Osteocyte (in vitro differentiated cells): Measurements from ENCODE around the gene ROM1. TPM values are rescaled to one million over a fixed set of nuclear protein-coding genes. Genes with fewer than 3 reads are reported as not detected.
"Not testable (repeated sequence)": the region's sequence is repeated elsewhere in the genome, so short reads cannot be mapped to it uniquely, and the experiment has no call there.

ENCODE experiments used
- DNase-seq: peaks from one replicate; pipeline ENCODE4 v3.0.0; 2021; ENCODE audit warnings: mixed read lengths; ENCODE audit not compliant: unreplicated experiment; ENCODE audit errors: extremely low spot score
- H3K27ac Mint-ChIP-seq: one replicate; pipeline ENCODE4 v1.8.0; 2021; ENCODE audit warnings: mild to moderate bottlenecking, mixed read lengths; ENCODE audit not compliant: unreplicated experiment
- H3K27me3 Mint-ChIP-seq: one replicate; pipeline ENCODE4 v1.8.0; 2021; ENCODE audit warnings: mixed read lengths; ENCODE audit not compliant: unreplicated experiment
- H3K36me3 Mint-ChIP-seq: one replicate; pipeline ENCODE4 v1.8.0; 2021; ENCODE audit warnings: mixed read lengths; ENCODE audit not compliant: unreplicated experiment
- H3K4me1 Mint-ChIP-seq: one replicate; pipeline ENCODE4 v1.8.0; 2021; ENCODE audit warnings: mixed read lengths; ENCODE audit not compliant: unreplicated experiment
- H3K4me3 Mint-ChIP-seq: one replicate; pipeline ENCODE4 v1.8.0; 2021; ENCODE audit warnings: mild to moderate bottlenecking, moderate library complexity, mixed read lengths; ENCODE audit not compliant: unreplicated experiment
- H3K9me3 Mint-ChIP-seq: one replicate; pipeline ENCODE4 v1.8.0; 2021; ENCODE audit warnings: mixed read lengths; ENCODE audit not compliant: unreplicated experiment
- CTCF ChIP-seq: fragments of 200-600 bp; sonication (generic); IDR thresholded peaks from 2 replicates; pipeline ENCODE4 v1.5.0; 2021; ENCODE audit warnings: antibody characterized with exemption, mild to moderate bottlenecking, moderate library complexity
- total RNA-seq: library from RNA; stranded (reverse); gene quantifications from 2 replicates; pipeline ENCODE4 v1.2.1, GENCODE V29; 2021

ROM1 gene
- total RNA-seq, 1 donor from 2014 or later: 4.4 TPM

DNA sequence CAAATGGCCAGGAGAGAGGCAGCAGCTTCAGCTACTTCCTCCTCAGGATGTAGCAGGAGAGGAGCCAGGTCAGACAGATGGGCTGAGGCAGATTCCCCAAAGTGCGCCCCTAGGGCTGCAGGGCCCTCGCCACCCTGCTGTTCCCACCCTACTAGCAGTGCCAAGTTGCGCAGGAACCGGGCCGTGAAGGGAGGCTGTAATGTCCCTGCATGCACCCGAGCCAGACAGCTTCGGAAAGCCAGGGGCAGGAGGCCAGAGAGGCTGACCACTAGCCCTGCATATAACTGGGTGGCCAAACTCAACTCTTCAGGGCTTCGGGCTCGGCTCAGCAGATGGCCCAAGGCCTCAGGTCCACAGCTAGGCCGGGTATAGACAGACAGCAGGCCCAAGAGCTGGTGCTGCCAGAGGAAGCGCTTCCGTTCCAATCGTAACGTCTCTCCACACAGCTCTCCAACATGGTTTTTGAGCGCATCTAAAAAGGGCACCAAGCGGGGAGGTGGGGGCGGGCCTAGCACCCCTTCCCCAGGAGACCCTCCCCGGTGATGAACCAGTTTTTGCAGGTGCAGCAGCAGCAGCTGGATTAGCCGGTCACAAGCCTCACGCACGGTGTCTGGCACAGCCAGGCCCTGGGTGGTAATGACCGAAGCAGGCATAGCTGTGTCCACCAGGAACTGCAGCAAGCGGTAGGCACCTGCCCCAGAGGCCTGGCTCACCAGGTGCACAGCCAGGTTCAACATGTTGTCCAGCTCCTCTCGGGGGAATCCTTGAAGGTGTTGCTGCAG, 35.3 kb downstream of the ROM1 start:
- H3K4me1 Mint-ChIP-seq: peaks cover 27% of the 10 kb centered on the region
- H3K4me3 Mint-ChIP-seq: no peak overlapping the region
- H3K27ac Mint-ChIP-seq: no peak overlapping the region
- no peaks in the 10 kb centered on the region for H3K9me3 Mint-ChIP-seq
- peaks cover 7% of the 10 kb centered on the region for H3K36me3 Mint-ChIP-seq
- DNase-seq: no peak
- no peak for TF ChIP-seq CTCF
- H3K27me3 Mint-ChIP-seq: no peaks in the 10 kb centered on the region

DNA sequence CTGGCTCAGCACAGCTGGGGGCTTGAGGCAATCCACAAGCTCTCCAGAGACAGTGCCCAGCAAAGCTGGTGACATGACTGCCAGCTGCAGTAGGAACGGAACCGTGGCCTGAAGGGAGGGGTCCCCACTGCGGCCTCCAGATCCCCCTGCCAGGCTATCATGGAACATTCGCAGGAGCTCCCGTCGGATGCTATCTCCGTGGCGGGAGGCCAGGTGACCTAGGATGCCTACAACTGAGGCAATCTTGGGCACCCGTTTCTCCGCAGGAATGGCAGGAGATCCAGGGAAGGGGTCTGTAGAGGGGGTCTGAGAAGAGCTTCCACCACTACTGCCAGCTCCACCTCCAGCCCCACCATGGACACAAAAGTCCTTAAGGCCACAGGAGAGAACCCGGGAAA, 35.9 kb downstream of the ROM1 start:
- H3K9me3 Mint-ChIP-seq: no peaks in the 10 kb centered on the region
- no peak for TF ChIP-seq CTCF
- H3K27me3 Mint-ChIP-seq: no peaks in the 10 kb centered on the region
- H3K4me1 Mint-ChIP-seq: peaks cover 30% of the 10 kb centered on the region
- H3K4me3 Mint-ChIP-seq: no peak overlapping the region
- H3K27ac Mint-ChIP-seq: no peak overlapping the region
- H3K36me3 Mint-ChIP-seq: peaks cover 7% of the 10 kb centered on the region
- no peak for DNase-seq

- Mint-ChIP-seq H3K27me3 (no peaks in the 10 kb centered on the region), H3K4me3 (no peak overlapping the region), H3K36me3 (peaks cover 7% of the 10 kb centered on the region), H3K9me3 (no peaks in the 10 kb centered on the region), H3K4me1 (peaks cover 33% of the 10 kb centered on the region), H3K27ac (no peak overlapping the region)
- DNase-seq: no peak
- TF ChIP-seq CTCF: no peak
Measured at GRCh38 chr11:62649486-62649885, 36.4 kb downstream of the ROM1 start.

GRCh38 chr11:62650283-62650682, 37.2 kb downstream of the ROM1 start:
- not testable (repeated sequence) for H3K4me3 Mint-ChIP-seq
- peaks cover 28% of the 10 kb centered on the region for H3K4me1 Mint-ChIP-seq

GRCh38 chr11:62652161-62653006, 39.3 kb downstream of the ROM1 start:
- TF ChIP-seq CTCF: no peak

More at GRCh38 chr11:62650283-62650682, 37.2 kb downstream of the ROM1 start:
- H3K27me3 Mint-ChIP-seq, DNase-seq, H3K27ac Mint-ChIP-seq, H3K36me3 Mint-ChIP-seq, H3K9me3 Mint-ChIP-seq: not testable (repeated sequence)

More at GRCh38 chr11:62652161-62653006, 39.3 kb downstream of the ROM1 start:
- Mint-ChIP-seq H3K36me3 (peaks cover 7% of the 10 kb centered on the region), H3K27ac (peak overlapping the region; percentile 85), H3K4me1 (peaks cover 17% of the 10 kb centered on the region), H3K9me3 (no peaks in the 10 kb centered on the region), H3K4me3 (peak overlapping the region; percentile 89), H3K27me3 (no peaks in the 10 kb centered on the region)
- DNase-seq: no peak
